Frontal cortex (tissue), 4 donors: ENCODE data around the gene GJB3. TPM values are rescaled to one million over a fixed set of nuclear protein-coding genes. Genes with fewer than 3 reads are reported as not detected.
"Not testable (repeated sequence)": the region's sequence is repeated elsewhere in the genome, so short reads cannot be mapped to it uniquely, and the experiment has no call there.

Experiments
- DNase-seq, 2 donors: peaks; one replicate each; pipeline ENCODE4 v3.0.0; 2012; ENCODE audit warnings: low spot score in 2 of 2
- FAIRE-seq: peaks from 2 replicates; lab custom pipeline; 2012; peaks lifted over from hg19 to GRCh38; lab: Jason Lieb, UNC
- total RNA-seq: library from RNA; depleted of rRNA; stranded (reverse); fragments of >200 nt; gene quantifications from one replicate; pipeline ENCODE4 v1.2.3, GENCODE V29; 2014
- donor health status: control.
- donor health status: control.
- donor health status: control.

GJB3 gene
- not detected for total RNA-seq

GRCh38 chr1:34781071-34781843, at the start of gene GJB3:
Gene GJB3, plus strand, starts transcription at chr1:34781214. Its CDS starts 3,549 bp downstream, at chr1:34784763.
- FAIRE-seq: no peak
- peak in 1 of 2 donors; percentile 41 for DNase-seq

DNA sequence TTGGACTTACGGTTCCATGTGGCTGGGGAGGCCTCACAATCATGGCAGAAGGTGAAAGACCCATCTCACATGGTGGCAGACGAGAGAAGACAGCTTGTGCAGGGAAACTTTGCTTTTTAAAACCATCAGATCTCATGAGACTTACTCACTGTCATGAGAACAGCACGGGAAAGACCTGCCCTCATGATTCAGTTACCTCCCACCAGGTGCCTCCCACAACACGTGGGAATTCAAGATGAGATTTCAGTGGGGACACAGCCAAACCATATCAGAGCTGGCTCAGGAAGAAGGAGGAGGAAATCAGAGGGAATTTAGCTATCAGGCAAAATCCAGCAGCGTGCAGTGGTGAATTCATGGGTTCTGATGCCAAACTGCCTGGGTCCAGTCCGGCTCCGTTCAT, 48.2 kb upstream of the GJB3 start:
- FAIRE-seq, DNase-seq: not testable (repeated sequence)

GRCh38 chr1:34736692-34737091, 44.3 kb upstream of the GJB3 start:
- DNase-seq (peak in 1 of 2 donors; percentile 61), FAIRE-seq (no peak)

- DNase-seq, FAIRE-seq: not testable (repeated sequence)
Measured at GRCh38 chr1:34737236-34737635, 43.8 kb upstream of the GJB3 start.

- FAIRE-seq (no peak), DNase-seq (no peak)
Measured at GRCh38 chr1:34739613-34740012, 41.4 kb upstream of the GJB3 start.

DNA sequence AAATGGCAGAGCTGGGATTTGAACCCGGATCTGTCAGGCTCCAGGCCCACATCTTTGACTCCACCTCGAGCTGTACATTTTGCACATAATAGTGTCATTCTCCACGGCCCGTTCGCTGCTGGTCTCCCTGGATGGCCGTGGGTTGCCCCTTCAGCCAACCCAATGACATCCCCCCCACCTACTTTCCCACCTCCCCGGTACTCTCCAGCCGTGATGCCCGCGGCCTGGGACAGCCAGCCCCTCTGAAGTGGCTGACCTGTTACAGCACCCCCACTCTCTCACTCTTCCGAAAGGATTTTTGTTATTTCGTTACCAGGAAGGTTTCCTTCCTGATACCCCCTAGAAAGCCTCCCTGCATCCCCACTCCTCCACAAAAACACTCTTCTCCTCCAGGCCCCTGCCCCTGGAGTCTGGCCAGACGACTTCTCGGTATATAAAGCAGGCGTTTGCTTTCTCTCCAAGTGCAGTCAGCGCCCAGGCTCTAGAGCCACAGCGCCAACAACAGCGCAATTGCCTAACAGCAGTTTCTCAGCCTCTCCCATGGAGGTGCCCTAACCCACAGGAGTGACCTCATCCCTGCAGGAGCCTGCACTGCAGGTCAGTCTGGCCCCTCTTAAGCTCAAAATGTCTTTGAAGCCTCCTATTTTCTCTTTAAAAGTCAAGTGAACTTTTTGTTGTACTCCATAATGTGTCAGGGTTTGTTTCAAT, 40.7 kb upstream of the GJB3 start:
- FAIRE-seq (no peak), DNase-seq (no peak)

- peak; percentile 56 to 83 for DNase-seq
- FAIRE-seq: no peak
Measured at GRCh38 chr1:34742667-34743270, 38.2 kb upstream of the GJB3 start.

DNA sequence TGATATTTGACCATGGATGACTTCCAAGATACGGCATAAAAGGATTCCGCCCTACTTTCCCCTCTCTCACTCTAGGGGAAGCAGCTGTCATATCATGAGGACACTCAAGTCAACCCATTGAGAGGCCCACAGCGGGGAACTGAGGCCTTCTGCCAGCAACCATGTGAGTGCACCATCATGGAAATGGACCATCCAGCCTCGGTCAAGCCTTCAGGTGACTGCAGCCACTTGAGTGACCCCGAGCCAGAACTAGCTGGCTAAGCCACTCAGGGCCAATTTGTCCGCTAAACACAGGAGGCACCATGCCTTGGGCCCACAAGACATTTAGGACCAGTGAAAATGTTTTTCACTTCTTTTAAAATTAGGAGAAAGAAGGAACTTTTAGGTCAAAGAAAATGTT, 37.2 kb upstream of the GJB3 start:
- FAIRE-seq (no peak), DNase-seq (no peak)

DNA sequence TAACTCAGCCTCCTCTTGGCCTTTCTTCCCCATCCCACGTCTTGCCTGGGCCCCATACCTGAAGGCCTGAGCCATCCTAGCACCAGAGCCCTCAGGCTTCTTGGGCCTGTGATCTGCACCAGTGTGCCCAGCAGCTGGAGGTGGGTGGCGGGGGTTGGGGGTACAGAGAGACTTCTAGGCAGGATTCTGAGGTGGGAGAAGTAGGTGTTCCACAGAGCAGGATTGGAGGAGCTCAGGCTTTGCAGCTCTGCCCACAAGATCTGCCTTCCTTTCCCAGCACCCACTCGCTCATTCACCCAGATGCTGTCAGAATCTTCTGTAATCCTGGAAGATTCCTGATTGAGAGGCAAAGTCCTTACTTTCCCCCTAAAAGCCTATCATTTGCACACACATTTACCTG, 36.2 kb upstream of the GJB3 start:
- no peak for DNase-seq
- no peak for FAIRE-seq

GRCh38 chr1:34745666-34746065, 35.3 kb upstream of the GJB3 start:
- no peak for FAIRE-seq

GRCh38 chr1:34746101-34746500, 34.9 kb upstream of the GJB3 start:
- FAIRE-seq: no peak
- DNase-seq: no peak

More at GRCh38 chr1:34745666-34746065, 35.3 kb upstream of the GJB3 start:
- no peak for DNase-seq

GRCh38 chr1:34746785-34747637, 34.0 kb upstream of the GJB3 start:
- no peak for DNase-seq
- no peak for FAIRE-seq

- FAIRE-seq (no peak), DNase-seq (no peak)
Measured at GRCh38 chr1:34747638-34747941, 33.4 kb upstream of the GJB3 start.

- DNase-seq (no peak), FAIRE-seq (no peak)
Measured at GRCh38 chr1:34749992-34750391, 31.0 kb upstream of the GJB3 start.

DNA sequence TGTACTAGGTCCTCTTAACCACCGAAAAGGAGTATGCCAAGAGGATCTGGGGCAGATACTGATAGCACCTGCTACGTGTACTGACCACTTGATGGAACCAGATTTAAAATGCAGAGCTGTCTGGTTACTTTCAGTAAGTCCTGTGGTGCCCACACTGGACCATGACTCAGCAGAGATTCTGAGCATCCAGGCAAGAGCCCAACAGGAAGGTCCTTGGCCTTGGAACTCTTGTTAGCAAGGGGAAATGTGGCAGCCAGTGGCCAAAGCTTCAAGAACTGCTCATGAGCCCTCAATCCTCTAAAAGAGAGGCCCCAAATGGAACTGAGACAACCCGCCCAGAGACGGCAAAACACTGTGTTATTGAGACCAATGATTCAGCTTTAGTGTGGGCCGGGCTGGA, 30.4 kb upstream of the GJB3 start:
- no peak for DNase-seq
- FAIRE-seq: no peak

- no peak for DNase-seq
Measured at GRCh38 chr1:34753163-34753562, 27.9 kb upstream of the GJB3 start.

GRCh38 chr1:34754964-34755637, 25.9 kb upstream of the GJB3 start, which contains the start of gene GJB5:
Gene GJB5, plus strand, starts transcription at chr1:34755047. Its CDS starts 2,284 bp downstream, at chr1:34757331.
- FAIRE-seq: no peak
- no peak for DNase-seq

More at GRCh38 chr1:34753163-34753562, 27.9 kb upstream of the GJB3 start:
- FAIRE-seq: no peak

DNA sequence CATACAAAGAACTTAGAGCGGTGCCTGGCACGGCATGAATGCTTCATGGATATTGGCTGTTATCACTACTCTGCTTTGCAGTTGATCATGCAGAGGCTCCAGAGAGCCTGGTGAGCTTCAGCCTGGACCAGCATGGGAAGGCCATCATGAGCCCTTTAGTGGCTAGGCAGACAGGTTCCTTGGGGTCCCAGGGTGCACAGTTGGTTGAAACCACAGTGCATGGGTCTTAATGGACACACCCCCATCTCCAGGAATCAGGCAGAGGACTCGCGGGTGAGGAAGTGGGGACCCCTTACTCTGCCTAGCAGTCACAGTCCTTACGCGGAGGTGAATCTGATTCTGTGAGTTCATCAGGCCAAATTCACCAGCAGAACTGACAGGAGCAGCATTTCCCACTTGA, 25.1 kb upstream of the GJB3 start:
- DNase-seq (no peak), FAIRE-seq (no peak)

DNA sequence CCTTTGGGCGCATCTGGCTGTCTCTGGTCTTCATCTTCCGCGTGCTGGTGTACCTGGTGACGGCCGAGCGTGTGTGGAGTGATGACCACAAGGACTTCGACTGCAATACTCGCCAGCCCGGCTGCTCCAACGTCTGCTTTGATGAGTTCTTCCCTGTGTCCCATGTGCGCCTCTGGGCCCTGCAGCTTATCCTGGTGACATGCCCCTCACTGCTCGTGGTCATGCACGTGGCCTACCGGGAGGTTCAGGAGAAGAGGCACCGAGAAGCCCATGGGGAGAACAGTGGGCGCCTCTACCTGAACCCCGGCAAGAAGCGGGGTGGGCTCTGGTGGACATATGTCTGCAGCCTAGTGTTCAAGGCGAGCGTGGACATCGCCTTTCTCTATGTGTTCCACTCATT, 23.6 kb upstream of the GJB3 start:
- FAIRE-seq: no peak
- DNase-seq: no peak
